HEK293 (cell line): Measurements from ENCODE around the gene MYO1E.
"Not testable (repeated sequence)": the region's sequence is repeated elsewhere in the genome, so short reads cannot be mapped to it uniquely, and the experiment has no call there.

Source experiments
- CTCF ChIA-PET: fragments of 350-600 bp; formaldehyde crosslinking; extraction: SDS; loops from one replicate; lab custom pipeline; 2021; ENCODE audit warnings: antibody characterized with exemption; lab: Yijun Ruan, JAX
- POLR2A ChIA-PET: fragments of 300-600 bp; formaldehyde crosslinking; extraction: SDS; loops from one replicate; lab custom pipeline; 2020; ENCODE audit warnings: antibody characterized with exemption, inconsistent platforms; lab: Yijun Ruan, JAX
- H3K27ac ChIP-seq: fragments of 200-500 bp; sonication (Bioruptor generic); 2 replicates; pipeline ENCODE4 v1.5.1; 2014; ENCODE audit warnings: low read depth, low read length, control low read depth, inconsistent platforms; ENCODE audit errors: extremely low read depth
- H3K36me3 ChIP-seq, 2 experiments: fragments of 200-500 bp in 1 of 2; sonication (Bioruptor generic) in 1 of 2; 1 replicate in 1 of 2; 2 replicates in 1 of 2; pipeline ENCODE4 v1.5.1; 2014 to 2017; ENCODE audit warnings: inconsistent platforms in 2 of 2, low read length in 2 of 2; ENCODE audit not compliant: control insufficient read depth in 2 of 2, insufficient read depth in 1 of 2
- H3K4me1 ChIP-seq: fragments of 200-500 bp; sonication (Bioruptor generic); 2 replicates; pipeline ENCODE4 v1.5.1; 2014; ENCODE audit warnings: mild to moderate bottlenecking, low read length, inconsistent platforms; ENCODE audit not compliant: control insufficient read depth, insufficient read depth
- H3K4me3 ChIP-seq: 2 replicates; pipeline ENCODE4 v1.5.1; 2011; ENCODE audit warnings: low read depth, mild to moderate bottlenecking, control low read depth, low read length, moderate library complexity
- H3K9me3 ChIP-seq: fragments of 200-500 bp; sonication (Bioruptor generic); 2 replicates; pipeline ENCODE4 v1.5.1; 2014; ENCODE audit warnings: low read depth, low read length, inconsistent platforms; ENCODE audit not compliant: control insufficient read depth, insufficient read depth
- HOXC10 ChIP-seq: sonication (generic); formaldehyde crosslinking; IDR thresholded peaks from 2 replicates; pipeline ENCODE4 v1.8.1; 2023; ENCODE audit warnings: mild to moderate bottlenecking, missing genetic modification reagents
- ZBTB1 ChIP-seq: fragments of 450-650 bp; formaldehyde crosslinking; IDR thresholded peaks from 2 replicates; pipeline ENCODE4 v1.5.1; 2016; ENCODE audit warnings: missing biosample characterization, missing genetic modification characterization
- ZNF114 ChIP-seq: fragments of 450-650 bp; formaldehyde crosslinking; IDR thresholded peaks from 2 replicates; pipeline ENCODE4 v1.5.0; 2017; ENCODE audit warnings: missing biosample characterization, missing genetic modification characterization
- ZNF138 ChIP-seq: fragments of 450-650 bp; formaldehyde crosslinking; IDR thresholded peaks from 2 replicates; pipeline ENCODE4 v1.5.1; 2016; ENCODE audit warnings: missing biosample characterization, missing genetic modification characterization, borderline replicate concordance
- ZNF155 ChIP-seq: fragments of 450-650 bp; formaldehyde crosslinking; IDR thresholded peaks from 2 replicates; pipeline ENCODE4 v1.5.1; 2016; ENCODE audit warnings: missing biosample characterization, missing genetic modification characterization
- ZNF19 ChIP-seq: fragments of 450-650 bp; formaldehyde crosslinking; IDR thresholded peaks from 2 replicates; pipeline ENCODE4; 2016; ENCODE audit warnings: missing biosample characterization, missing genetic modification characterization, low read depth
- ZNF223 ChIP-seq: fragments of 450-650 bp; formaldehyde crosslinking; IDR thresholded peaks from 2 replicates; pipeline ENCODE4 v1.5.1; 2016; ENCODE audit warnings: missing biosample characterization, missing genetic modification characterization
- ZNF239 ChIP-seq: fragments of 450-650 bp; formaldehyde crosslinking; IDR thresholded peaks from 2 replicates; pipeline ENCODE4 v1.5.1; 2016; ENCODE audit warnings: missing biosample characterization, missing genetic modification characterization
- ZNF24 ChIP-seq: fragments of 450-650 bp; formaldehyde crosslinking; IDR thresholded peaks from 2 replicates; pipeline ENCODE4 v1.5.1; 2016; ENCODE audit warnings: missing biosample characterization, missing genetic modification characterization
- ZNF341 ChIP-seq: fragments of 450-650 bp; formaldehyde crosslinking; IDR thresholded peaks from 2 replicates; pipeline ENCODE4; 2016; ENCODE audit warnings: low read depth, missing biosample characterization, missing genetic modification characterization
- ZNF449 ChIP-seq: fragments of 450-650 bp; formaldehyde crosslinking; IDR thresholded peaks from 2 replicates; pipeline ENCODE4 v1.5.1; 2017; ENCODE audit warnings: missing biosample characterization, mild to moderate bottlenecking, missing genetic modification characterization, moderate library complexity
- ZNF544 ChIP-seq: fragments of 450-650 bp; formaldehyde crosslinking; IDR thresholded peaks from 2 replicates; pipeline ENCODE4 v1.5.0; 2017; ENCODE audit warnings: missing biosample characterization, missing genetic modification characterization
- ZNF555 ChIP-seq: fragments of 450-650 bp; formaldehyde crosslinking; conservative IDR thresholded peaks from 2 replicates; pipeline ENCODE4 v1.5.1; 2017; ENCODE audit warnings: missing biosample characterization, mild to moderate bottlenecking, missing genetic modification characterization, inconsistent platforms
- ZNF626 ChIP-seq: fragments of 450-650 bp; sonication (Bioruptor Pico); formaldehyde crosslinking; IDR thresholded peaks from 2 replicates; pipeline ENCODE4 v1.5.1; 2018; ENCODE audit warnings: missing biosample characterization, missing genetic modification characterization, inconsistent platforms
- ZNF654 ChIP-seq: fragments of 450-650 bp; formaldehyde crosslinking; IDR thresholded peaks from 2 replicates; pipeline ENCODE4 v1.5.1; 2016; ENCODE audit warnings: low read depth, missing biosample characterization, missing genetic modification characterization
- ZNF677 ChIP-seq: fragments of 450-650 bp; IDR thresholded peaks from 2 replicates; pipeline ENCODE4 v1.5.0; 2018; ENCODE audit warnings: missing biosample characterization, mild to moderate bottlenecking, missing genetic modification characterization, moderate library complexity
- ZNF707 ChIP-seq: fragments of 450-650 bp; formaldehyde crosslinking; IDR thresholded peaks from 2 replicates; pipeline ENCODE4 v1.5.1; 2016; ENCODE audit warnings: missing biosample characterization, missing genetic modification characterization
- ZNF785 ChIP-seq: fragments of 450-650 bp; formaldehyde crosslinking; IDR thresholded peaks from 2 replicates; pipeline ENCODE4 v1.5.1; 2016; ENCODE audit warnings: missing biosample characterization, missing genetic modification characterization
- ZSCAN5A ChIP-seq: fragments of 450-650 bp; formaldehyde crosslinking; IDR thresholded peaks from 2 replicates; pipeline ENCODE4 v1.5.1; 2016; ENCODE audit warnings: missing biosample characterization, missing genetic modification characterization
- ZXDB ChIP-seq: fragments of 450-650 bp; formaldehyde crosslinking; IDR thresholded peaks from 2 replicates; pipeline ENCODE4 v1.5.1; 2016; ENCODE audit warnings: missing biosample characterization, missing genetic modification characterization

MYO1E gene

GRCh38 chr15:59131969-59132562 is 240.6 kb downstream of the MYO1E start:
- CTCF ChIA-PET = interaction anchor here (0.5 kb wide), 1 partner anchor 24 kb away, joined by 3 read pairs; no protein-coding TSS in a partner anchor
- Histone ChIP-seq H3K9me3 (no peaks in the 10 kb centered on the region), H3K4me1 (no peaks in the 10 kb centered on the region), H3K36me3 (peaks cover 4 to 80% of the 10 kb centered on the region in 2 experiments; a peak in 2 of 3 replicates), H3K4me3 (no peak overlapping the region)
- TF ChIP-seq HOXC10 (CRISPR knock-in tag) (no peak), ZNF138 (tag by site-specific recombination) (no peak), ZNF449 (tag by site-specific recombination) (no peak), ZNF155 (tag by site-specific recombination) (no peak), ZNF654 (no peak), ZNF677 (tag by site-specific recombination) (no peak)
- TF ChIP-seq, all 188 proteins: peak for 0
- H3K27ac ChIP-seq = no peak overlapping the region
- POLR2A ChIA-PET = no interaction called here

- H3K4me1 ChIP-seq = no peaks in the 10 kb centered on the region
- TF ChIP-seq ZNF555 (no peak), ZSCAN5A (tag by site-specific recombination) (no peak), ZNF223 (no peak), ZNF19 (no peak), ZBTB1 (no peak), ZXDB (tag by site-specific recombination) (no peak), ZNF114 (no peak), ZNF707 (no peak), ZNF24 (tag by site-specific recombination) (no peak), ZNF626 (tag by site-specific recombination) (no peak), ZNF785 (tag by site-specific recombination) (no peak), ZNF239 (tag by site-specific recombination) (no peak), ZNF341 (tag by site-specific recombination) (no peak), ZNF544 (no peak)
- TF ChIP-seq, all 188 proteins: peak for 0
- peaks cover 4 to 80% of the 10 kb centered on the region in 2 experiments; a peak in 2 of 3 replicates for H3K36me3 ChIP-seq
- no peaks in the 10 kb centered on the region for H3K9me3 ChIP-seq
- ChIA-PET POLR2A (no interaction called here), CTCF (no interaction called here)
- H3K27ac ChIP-seq = no peak overlapping the region
- no peak overlapping the region for H3K4me3 ChIP-seq
Observed at GRCh38 chr15:59131456-59131855, 241.2 kb downstream of the MYO1E start.

- H3K27ac ChIP-seq, CTCF ChIA-PET, H3K4me1 ChIP-seq, H3K4me3 ChIP-seq, H3K9me3 ChIP-seq, POLR2A ChIA-PET: not testable (repeated sequence)
- H3K36me3 ChIP-seq = peaks cover 4 to 78% of the 10 kb centered on the region in 2 experiments; a peak in 2 of 3 replicates
Observed at GRCh38 chr15:59127255-59127654, 245.4 kb downstream of the MYO1E start.
